Pancreas (tissue), 10 donors: ENCODE results near the gene PRKD1. TPM values are rescaled to one million over a fixed set of nuclear protein-coding genes. Genes with fewer than 3 reads are reported as not detected.

Experiments
- ATAC-seq, 4 donors: fragments of 200-7000 bp; cut with Tn5 transposase; one replicate each; pipeline versions ENCODE4 v1.8.0 to v1.9.1; 2020; ENCODE audit warnings: mild to moderate bottlenecking in 4 of 4, moderate library complexity in 4 of 4
- DNase-seq, 6 donors: peaks; one replicate each; pipeline ENCODE4 v3.0.0-alpha.2; 2020
- FAIRE-seq: peaks from 2 replicates; lab custom pipeline; 2012; peaks lifted over from hg19 to GRCh38; lab: Jason Lieb, UNC
- H3K27ac ChIP-seq, 4 donors: fragments of 200-600 bp; sonication (generic); 1 replicate in 3 of 4; 2 replicates in 1 of 4; pipeline versions ENCODE4 v1.5.0 to v1.8.0; 2020
- H3K27me3 ChIP-seq, 4 donors: fragments of 200-600 bp; one replicate each; pipeline ENCODE4 v1.8.0; 2021
- H3K36me3 ChIP-seq, 3 donors: fragments of 200-600 bp; sonication (generic) in 1 of 3; one replicate each; pipeline versions ENCODE4 v1.5.0 to v1.8.0; 2020 to 2021
- H3K4me1 ChIP-seq, 3 donors: fragments of 200-600 bp; one replicate each; pipeline ENCODE4 v1.8.0; 2021
- H3K4me3 ChIP-seq, 4 donors: fragments of 200-600 bp; sonication (generic) in 2 of 4; one replicate each; pipeline versions ENCODE4 v1.5.0 to v1.8.0; 2020 to 2021
- H3K9me3 ChIP-seq, 4 donors: fragments of 200-600 bp; one replicate each; pipeline ENCODE4 v1.8.0; 2021
- WGBS, 2 donors: extraction: QIAGEN DNeasy Blood & Tissue Kit; methylation state at CpG; one replicate each; pipeline ENCODE4 v1.1.7; 2013; 5-methylcytosine and 5-hydroxymethylcytosine counted together
- intact Hi-C, 3 donors: fragments of 100-400 bp; cut with DNase I; formaldehyde crosslinking; loops; one replicate each; pipeline versions ENCODE4 v1.11.1 to v1.14.2; 2022
- polyA plus RNA-seq, 2 donors: library from polyadenylated mRNA; stranded (reverse); fragments of 200-250 nt; gene quantifications; one replicate each; pipeline ENCODE4 v1.2.3, GENCODE V29; 2013
- total RNA-seq, 6 donors: library from RNA; stranded (reverse); fragmentation: NEBNext Ultra II Directional in 4 of 6; extraction: Animal tissue kit (Norgen Biotek cat#: 25700) in 4 of 6; gene quantifications; one replicate each; pipeline versions ENCODE4 v1.2.1 to v1.2.4, GENCODE V29; 2021 to 2023
- TF ChIP-seq, protein P1 (sequence below), 4 donors: fragments of 200-600 bp; sonication (generic) in 3 of 4; IDR thresholded peaks; one replicate each; pipeline versions ENCODE4 v1.5.0 to v1.8.0; 2021; ENCODE audit warnings: antibody characterized with exemption in 4 of 4
- donor health status: healthy with polysubstance abuse.
- donor health status: DM: no; HTN: no; CAD: no; lungs with moderate emphysema.
- donor health status: DM: no; HTN: no; CAD: no.
- donor health status: control.
- donor health status: control.
- donor health status: Bipolar disorder and iron deficiency.
- donor health status: DM: yes; HTN: yes; CAD: no.
- donor health status: DM: no; HTN: no; CAD: no.
- donor health status: DM: no; HTN: no; CAD: no.
- donor health status: DM: yes; HTN: yes; CAD: no.

Gene PRKD1
- total and polyA plus RNA-seq, 8 donors, result 3.1 to 13.2 (median 4.2) TPM

DNA sequence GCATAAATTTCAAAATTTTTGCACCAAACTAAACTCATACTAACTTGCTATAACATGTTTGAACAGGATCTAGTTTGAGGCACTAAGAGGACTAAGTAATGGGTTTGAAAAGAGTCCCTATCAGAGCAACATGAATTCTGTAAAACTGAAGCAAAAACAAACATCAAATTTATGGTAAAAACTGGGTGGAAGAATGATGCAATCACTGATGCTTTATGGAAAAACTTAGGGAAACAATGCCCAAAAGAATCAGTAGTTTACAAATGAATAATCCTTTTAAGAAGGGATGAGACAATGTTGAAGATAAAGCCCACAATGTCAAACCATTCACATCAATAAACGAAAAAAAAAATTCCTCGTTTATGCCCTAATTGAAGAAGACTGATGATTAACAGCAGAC is 88.9 kb downstream of the PRKD1 start:
- TF ChIP-seq, protein P1, sequence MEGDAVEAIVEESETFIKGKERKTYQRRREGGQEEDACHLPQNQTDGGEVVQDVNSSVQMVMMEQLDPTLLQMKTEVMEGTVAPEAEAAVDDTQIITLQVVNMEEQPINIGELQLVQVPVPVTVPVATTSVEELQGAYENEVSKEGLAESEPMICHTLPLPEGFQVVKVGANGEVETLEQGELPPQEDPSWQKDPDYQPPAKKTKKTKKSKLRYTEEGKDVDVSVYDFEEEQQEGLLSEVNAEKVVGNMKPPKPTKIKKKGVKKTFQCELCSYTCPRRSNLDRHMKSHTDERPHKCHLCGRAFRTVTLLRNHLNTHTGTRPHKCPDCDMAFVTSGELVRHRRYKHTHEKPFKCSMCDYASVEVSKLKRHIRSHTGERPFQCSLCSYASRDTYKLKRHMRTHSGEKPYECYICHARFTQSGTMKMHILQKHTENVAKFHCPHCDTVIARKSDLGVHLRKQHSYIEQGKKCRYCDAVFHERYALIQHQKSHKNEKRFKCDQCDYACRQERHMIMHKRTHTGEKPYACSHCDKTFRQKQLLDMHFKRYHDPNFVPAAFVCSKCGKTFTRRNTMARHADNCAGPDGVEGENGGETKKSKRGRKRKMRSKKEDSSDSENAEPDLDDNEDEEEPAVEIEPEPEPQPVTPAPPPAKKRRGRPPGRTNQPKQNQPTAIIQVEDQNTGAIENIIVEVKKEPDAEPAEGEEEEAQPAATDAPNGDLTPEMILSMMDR (IDR thresholded peaks at IDR 0.05), result no peak
- DNase-seq (no peak), ATAC-seq (no peak), FAIRE-seq (no peak)
- Histone ChIP-seq H3K27me3 (no peaks in the 10 kb centered on the region), H3K9me3 (peaks cover 0 to 4% (median 2%) of the 10 kb centered on the region in 4 donors), H3K36me3 (no peaks in the 10 kb centered on the region), H3K4me1 (no peaks in the 10 kb centered on the region), H3K4me3 (no peak overlapping the region), H3K27ac (no peak overlapping the region)
- 74 to 92% methylated on average over 2 of the region's 2 CpGs for WGBS, 2 donors
- intact Hi-C loops, result no loop called here

GRCh38 chr14:29836395-29836794 is 91.3 kb downstream of the PRKD1 start:
- Histone ChIP-seq H3K27me3 (no peaks in the 10 kb centered on the region), H3K4me1 (no peaks in the 10 kb centered on the region), H3K27ac (no peak overlapping the region), H3K36me3 (no peaks in the 10 kb centered on the region), H3K9me3 (peaks cover 0 to 4% (median 2%) of the 10 kb centered on the region in 4 donors), H3K4me3 (no peak overlapping the region)
- TF ChIP-seq, protein P1 (IDR thresholded peaks at IDR 0.05), result no peak
- intact Hi-C loops, result no loop called here
- no peak for ATAC-seq
- 81 to 90% methylated on average over 2 of the region's 2 CpGs for WGBS, 2 donors
- FAIRE-seq, result no peak
- no peak for DNase-seq

- Histone ChIP-seq H3K27me3 (no peaks in the 10 kb centered on the region), H3K4me1 (no peaks in the 10 kb centered on the region), H3K9me3 (no peaks in the 10 kb centered on the region), H3K27ac (no peak overlapping the region), H3K36me3 (no peaks in the 10 kb centered on the region), H3K4me3 (no peak overlapping the region)
- WGBS, 2 donors, result 98 to 100% methylated on average over 3 of the region's 3 CpGs
- ATAC-seq (no peak), FAIRE-seq (no peak), DNase-seq (no peak)
- TF ChIP-seq, protein P1 (IDR thresholded peaks at IDR 0.05), result no peak
- intact Hi-C loops, result no loop called here
Observed at GRCh38 chr14:29832042-29832441, 95.6 kb downstream of the PRKD1 start.

GRCh38 chr14:29829851-29830250 is 97.8 kb downstream of the PRKD1 start:
- no peak overlapping the region for H3K4me3 ChIP-seq
- TF ChIP-seq, protein P1 (IDR thresholded peaks at IDR 0.05), result no peak
- ATAC-seq, result no peak
- H3K9me3 ChIP-seq, result no peaks in the 10 kb centered on the region
- H3K27me3 ChIP-seq, result no peaks in the 10 kb centered on the region
- no peak overlapping the region for H3K27ac ChIP-seq
- FAIRE-seq, result no peak
- H3K36me3 ChIP-seq, result no peaks in the 10 kb centered on the region
- no peaks in the 10 kb centered on the region for H3K4me1 ChIP-seq
- intact Hi-C loops, result no loop called here
- WGBS, 2 donors, result 92 to 94% methylated on average over 2 of the region's 2 CpGs
- DNase-seq, result no peak

GRCh38 chr14:29823816-29824215 is 103.8 kb downstream of the PRKD1 start:
- Histone ChIP-seq H3K4me3 (no peak overlapping the region), H3K36me3 (no peaks in the 10 kb centered on the region), H3K4me1 (peaks cover 0 to 9% (median 5%) of the 10 kb centered on the region in 3 donors), H3K27me3 (no peaks in the 10 kb centered on the region), H3K9me3 (no peaks in the 10 kb centered on the region), H3K27ac (no peak overlapping the region)
- TF ChIP-seq, protein P1 (IDR thresholded peaks at IDR 0.05), result no peak
- WGBS, 2 donors, result 92 to 95% methylated on average over 5 of the region's 5 CpGs
- ATAC-seq (no peak), FAIRE-seq (no peak), DNase-seq (no peak)
- intact Hi-C loops, result no loop called here
